HL-60/S4 treated with phorbol 12-myristate 13-acetate at 8.2 ng/mL for 4 days and 3 days (cell line): Measurements from ENCODE around the gene FXYD7.
"Not testable (repeated sequence)": the region's sequence is repeated elsewhere in the genome, so short reads cannot be mapped to it uniquely, and the experiment has no call there.

Experiments used
- in situ Hi-C: fragments of 300-500 bp; cut with MboI; formaldehyde crosslinking; loops from 2 replicates; pipeline ENCODE4 v1.15.0; 2022; ENCODE audit warnings: low sequenced_read_pairs

FXYD7 gene

DNA sequence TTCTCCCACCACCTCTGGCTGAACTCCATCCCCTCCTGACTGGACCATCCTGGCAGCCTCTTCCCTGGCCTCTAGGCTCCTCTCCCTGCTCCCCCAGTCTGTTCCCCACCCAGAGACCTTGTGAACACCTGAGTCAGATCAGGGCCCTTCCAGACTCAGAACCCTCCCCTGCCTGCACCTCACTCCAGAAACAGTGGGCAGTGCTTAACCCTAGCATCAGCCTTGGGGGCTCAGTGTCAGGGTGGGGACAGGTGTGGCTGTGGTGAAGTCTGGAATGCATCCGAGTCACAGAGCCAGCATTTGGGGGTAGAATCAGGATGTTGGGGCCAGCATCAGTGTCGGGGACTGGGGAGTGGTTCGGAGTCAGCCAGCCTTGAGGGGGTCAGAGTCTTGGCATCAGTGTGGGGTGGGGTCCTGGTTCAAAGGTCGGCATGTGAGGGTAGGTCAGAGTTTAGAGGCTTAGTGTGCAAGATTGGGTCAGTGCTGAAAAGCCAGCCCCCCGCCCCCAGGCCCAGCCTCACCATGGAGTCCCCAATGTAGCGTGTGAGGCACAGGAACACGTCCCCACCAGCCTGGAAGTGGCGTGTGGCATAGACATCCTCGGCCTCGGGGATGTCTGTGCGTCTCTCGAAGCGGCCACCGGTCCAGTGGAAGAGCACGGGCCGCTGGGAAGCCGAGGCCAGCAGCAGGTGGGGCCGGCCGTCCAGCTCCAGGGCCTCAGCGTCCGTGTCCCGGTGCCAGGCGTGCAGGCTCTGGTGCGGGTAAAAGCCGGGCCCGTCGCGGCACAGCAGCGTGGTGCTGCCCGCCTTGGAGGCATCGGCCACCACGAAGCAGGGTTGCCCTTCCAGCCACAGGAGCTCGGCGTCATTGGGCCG is 17.1 kb upstream of the FXYD7 start:
- in situ Hi-C loops = no loop called here

- in situ Hi-C loops = no loop called here
Measured at GRCh38 chr19:35126624-35126959, 16.5 kb upstream of the FXYD7 start.

GRCh38 chr19:35127871-35128270 is 15.2 kb upstream of the FXYD7 start:
- in situ Hi-C loops = no loop called here

GRCh38 chr19:35128398-35129057 is 14.5 kb upstream of the FXYD7 start:
- in situ Hi-C loops = no loop called here

DNA sequence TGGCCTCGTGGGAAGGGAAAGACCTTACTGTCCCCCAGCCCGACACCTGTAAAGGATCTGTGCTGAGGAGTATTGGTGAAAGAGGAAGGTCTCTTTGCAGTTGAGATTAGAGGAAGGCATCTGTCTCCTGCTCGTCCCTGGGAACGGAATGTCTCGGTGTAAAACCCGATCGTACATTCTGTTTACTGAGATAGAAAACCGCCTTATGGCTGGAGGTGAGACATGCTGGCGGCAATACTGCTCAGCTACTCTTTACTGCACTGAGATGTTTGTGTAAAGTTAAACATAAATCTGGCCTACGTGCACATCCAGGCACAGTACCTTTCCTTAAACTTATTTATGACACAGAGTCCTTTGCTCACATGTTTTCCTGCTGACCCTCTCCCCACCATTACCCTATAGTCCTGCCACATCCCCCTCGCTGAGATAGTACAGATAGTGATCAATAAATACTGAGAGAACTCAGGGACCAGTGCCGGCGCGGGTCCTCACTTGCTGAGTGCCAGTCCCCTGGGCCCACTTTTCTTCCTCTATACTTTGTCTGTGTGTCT is 13.3 kb upstream of the FXYD7 start:
- in situ Hi-C loops = not testable (repeated sequence)

DNA sequence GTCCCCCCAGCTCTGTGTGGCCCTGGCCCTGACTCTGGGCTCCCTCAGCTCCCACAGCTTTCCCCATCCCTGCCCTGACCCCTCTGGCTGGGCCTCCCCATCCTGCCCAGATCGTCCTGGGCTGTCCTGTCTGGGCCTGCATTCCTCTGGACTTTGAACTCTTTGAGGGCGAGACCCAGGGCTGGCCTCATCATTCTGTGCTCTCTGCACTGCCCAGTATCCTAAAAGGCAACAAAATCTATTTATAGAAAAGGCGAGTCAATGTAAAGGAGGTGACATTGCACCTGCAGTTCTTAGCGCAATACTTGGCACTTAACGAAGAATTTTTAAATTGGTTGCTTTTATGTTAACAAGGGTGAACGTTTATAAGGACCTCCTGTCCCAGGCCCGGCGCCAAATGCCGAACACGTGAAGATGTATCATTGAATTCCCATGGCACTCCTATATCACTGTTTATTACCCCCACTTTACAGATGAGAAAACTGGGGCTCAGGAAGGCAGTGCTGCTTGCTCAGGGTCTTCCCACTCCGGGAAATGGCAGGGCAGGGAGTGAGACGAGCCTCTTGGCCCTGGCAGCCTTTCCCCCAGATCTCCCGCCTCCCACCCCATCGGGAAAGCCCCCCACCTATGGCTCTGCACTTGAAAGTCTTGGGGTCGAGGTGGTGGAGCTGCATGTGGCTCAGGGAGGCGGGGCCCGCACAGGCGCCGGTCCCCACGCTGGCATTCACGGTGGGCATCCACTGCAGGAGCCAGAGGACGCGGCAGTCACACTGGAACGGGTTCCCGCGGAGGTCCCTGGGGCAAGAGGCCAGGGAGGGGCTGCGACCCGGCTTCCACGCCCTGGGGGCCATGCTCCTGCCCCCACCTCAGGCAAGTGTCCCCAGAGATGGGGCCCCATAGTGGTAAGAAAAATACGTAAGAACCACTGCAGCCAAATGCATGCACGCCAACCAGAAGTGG is 12.0 kb upstream of the FXYD7 start:
- in situ Hi-C loops = no loop called here

- in situ Hi-C loops = no loop called here
Measured at GRCh38 chr19:35132254-35132653, 10.8 kb upstream of the FXYD7 start.

GRCh38 chr19:35133826-35134225 is 9.2 kb upstream of the FXYD7 start:
- in situ Hi-C loops = no loop called here

DNA sequence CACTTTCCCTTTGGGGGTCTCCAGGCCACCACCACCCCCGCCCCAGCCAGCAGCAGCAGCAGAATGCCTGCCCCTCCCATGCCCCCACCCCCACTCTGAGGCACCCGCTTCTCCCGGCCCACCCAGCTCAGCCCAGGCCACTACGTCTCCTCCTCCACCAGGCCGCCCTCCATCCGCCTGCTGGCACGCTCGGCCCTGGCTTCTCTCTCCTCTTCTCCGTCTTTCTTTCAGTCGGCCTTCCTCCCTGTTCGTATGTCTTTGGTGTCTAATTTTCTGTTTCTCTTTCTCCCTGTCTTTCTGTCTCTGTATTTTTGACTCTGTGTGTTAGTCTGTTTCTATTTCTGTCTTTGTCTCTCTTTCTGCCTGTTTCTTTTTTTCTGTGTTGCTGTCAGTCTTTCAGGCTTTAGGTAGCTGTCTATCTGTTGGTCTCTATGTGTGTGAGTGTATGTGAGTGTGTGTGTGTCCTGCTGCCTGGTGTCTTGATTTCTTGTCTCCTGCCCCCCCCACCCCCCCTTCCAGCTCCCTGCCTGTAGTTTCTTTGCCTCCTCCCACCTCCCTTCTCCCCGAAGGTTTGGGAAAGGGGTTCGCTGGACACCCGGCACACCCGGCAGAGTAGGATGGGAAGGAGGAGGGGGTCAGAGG is 8.3 kb upstream of the FXYD7 start, which contains the start of gene LGI4:
Gene LGI4 (minus strand): TSS at position 459 of the 642 bp plus-strand sequence. CDS start 379 bp downstream, at position 80.
- in situ Hi-C loops = no loop called here

- in situ Hi-C loops = no loop called here
Measured at GRCh38 chr19:35135389-35135909, 7.6 kb upstream of the FXYD7 start.

- in situ Hi-C loops = no loop called here
Measured at GRCh38 chr19:35136231-35136630, 6.8 kb upstream of the FXYD7 start.

GRCh38 chr19:35136977-35137702 is 5.9 kb upstream of the FXYD7 start:
- in situ Hi-C loops = no loop called here

DNA sequence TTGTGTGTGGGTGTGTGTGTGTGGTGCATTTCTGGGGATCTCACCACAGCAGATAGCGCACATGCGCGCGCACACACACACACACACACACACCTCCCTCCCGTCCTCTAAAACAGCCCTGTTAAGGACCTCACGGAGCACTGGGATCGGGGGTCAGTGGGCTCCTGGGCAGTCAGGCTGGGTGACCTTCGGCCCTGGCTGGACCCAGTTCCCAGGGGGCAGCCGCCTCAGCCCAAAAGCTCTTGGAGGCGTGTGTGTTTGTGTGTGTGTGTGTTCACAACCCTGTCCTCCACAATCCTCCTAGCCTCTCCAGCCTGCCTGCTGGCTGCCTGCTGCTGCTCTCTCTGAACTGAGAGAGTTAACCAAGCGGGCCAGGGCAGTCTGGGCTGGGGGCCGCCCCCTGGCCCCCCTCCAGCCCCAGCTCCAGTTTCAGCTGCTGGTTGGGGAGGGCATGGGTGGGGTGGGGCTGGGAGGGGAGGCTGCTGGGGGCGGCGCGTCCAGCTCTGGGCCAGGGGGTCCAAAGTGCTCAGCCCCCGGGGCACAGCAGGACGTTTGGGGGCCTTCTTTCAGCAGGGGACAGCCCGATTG is 4.7 kb upstream of the FXYD7 start, which contains the start of gene FXYD1:
Gene FXYD1 (plus strand): TSS at position 520 of the 588 bp plus-strand sequence. CDS start 1,256 bp downstream, outside the sequence.
- in situ Hi-C loops = no loop called here

- in situ Hi-C loops = no loop called here
Measured at GRCh38 chr19:35140207-35140961, 2.7 kb upstream of the FXYD7 start.

DNA sequence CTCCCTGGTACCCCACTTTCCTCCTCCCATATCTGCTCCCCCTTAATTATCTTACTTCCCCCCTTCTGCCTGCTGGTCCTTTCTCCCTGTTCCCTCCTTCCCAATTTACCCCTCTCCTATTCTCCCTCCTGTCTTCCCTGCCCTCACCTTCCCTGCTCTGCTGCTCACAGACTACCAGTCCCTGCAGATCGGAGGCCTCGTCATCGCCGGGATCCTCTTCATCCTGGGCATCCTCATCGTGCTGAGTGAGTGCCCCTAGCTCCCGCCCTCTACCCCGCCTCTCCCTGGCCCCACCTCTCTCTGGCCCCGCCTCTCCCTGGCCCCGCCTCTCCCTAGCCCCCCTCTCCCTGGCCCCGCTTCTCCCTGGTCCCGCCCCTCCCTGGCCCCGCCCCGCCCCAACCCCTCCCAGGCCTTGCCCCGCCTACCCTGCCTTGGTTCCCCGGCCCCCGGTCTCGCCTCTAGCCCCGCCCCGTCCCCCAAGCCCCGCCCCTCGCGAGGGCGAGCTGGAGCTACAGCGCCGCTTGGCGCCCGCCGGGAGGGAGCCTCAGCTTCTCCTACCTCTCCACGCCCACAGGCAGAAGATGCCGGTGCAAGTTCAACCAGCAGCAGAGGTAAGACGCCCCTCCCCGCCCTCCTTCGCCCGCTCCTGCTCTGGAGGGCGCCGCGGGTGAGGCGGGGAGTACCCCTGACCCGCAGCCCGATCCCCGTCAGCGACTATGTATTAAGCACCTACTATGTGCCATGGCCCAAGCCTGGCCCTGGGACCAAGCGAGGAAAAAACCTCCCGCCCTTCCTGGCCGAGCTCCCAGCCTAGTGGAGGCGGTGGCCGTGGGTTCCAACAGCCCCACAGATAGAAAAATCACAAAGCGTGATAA is 1.9 kb upstream of the FXYD7 start:
- in situ Hi-C loops = no loop called here

DNA sequence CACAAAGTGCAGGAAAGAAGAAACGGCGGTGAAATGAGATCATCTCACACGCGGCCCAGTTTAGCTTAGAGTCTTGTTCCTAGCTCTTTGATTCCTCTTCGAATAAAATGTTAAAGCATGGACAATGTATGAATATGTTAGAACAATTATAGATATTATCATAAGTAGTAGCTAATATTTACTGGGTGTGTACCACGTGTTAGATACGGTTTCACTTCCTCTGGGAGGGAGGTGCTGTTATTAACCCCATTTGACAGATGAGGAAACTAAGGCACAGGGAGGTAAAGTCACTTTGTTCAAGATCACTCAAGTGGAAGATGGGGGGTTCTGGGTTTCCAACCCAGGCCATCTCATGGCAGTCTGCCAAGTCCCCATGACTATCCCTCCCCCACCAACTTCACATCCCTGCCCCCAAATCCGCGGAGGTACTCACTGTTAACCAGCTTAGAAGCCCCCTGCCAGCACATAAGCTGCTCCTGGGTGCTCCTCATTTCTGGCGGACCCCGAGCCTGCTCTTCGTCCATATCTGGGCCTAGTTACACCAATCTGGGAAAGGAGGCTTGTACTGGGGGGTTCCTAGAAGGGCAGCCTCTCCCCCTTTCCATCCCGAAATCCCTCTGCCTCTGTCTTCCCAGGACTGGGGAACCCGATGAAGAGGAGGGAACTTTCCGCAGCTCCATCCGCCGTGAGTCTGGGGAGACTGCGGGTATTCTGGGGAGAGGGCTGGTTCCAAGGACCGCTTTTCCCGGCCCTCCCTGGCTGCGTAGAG is 1.0 kb upstream of the FXYD7 start:
- in situ Hi-C loops = no loop called here
